Amniotic stem cell (primary cell): ENCODE data around the gene RAPGEF2.
A peak's percentile ranks its signal among the peaks of the same experiment; 100 is the strongest.
"Not testable (repeated sequence)": the region's sequence is repeated elsewhere in the genome, so short reads cannot be mapped to it uniquely, and the experiment has no call there.

Source experiments
- DNase-seq: peaks from one replicate; lab custom pipeline; 2025; lab: John Stamatoyannopoulos, UW

The RAPGEF2 gene

GRCh38 chr4:159102622-159103383, at the start of gene RAPGEF2:
Gene RAPGEF2, plus strand, starts transcription at chr4:159103079. Its CDS starts 1,084 bp downstream, at chr4:159104163.
- peak; percentile 87 for DNase-seq

- no peak for DNase-seq
Measured at GRCh38 chr4:159055833-159056232, 47.0 kb upstream of the RAPGEF2 start.

- DNase-seq, result no peak
Measured at GRCh38 chr4:159060161-159060560, 42.7 kb upstream of the RAPGEF2 start.

- DNase-seq, result no peak
Measured at GRCh38 chr4:159062381-159062780, 40.5 kb upstream of the RAPGEF2 start.

DNA sequence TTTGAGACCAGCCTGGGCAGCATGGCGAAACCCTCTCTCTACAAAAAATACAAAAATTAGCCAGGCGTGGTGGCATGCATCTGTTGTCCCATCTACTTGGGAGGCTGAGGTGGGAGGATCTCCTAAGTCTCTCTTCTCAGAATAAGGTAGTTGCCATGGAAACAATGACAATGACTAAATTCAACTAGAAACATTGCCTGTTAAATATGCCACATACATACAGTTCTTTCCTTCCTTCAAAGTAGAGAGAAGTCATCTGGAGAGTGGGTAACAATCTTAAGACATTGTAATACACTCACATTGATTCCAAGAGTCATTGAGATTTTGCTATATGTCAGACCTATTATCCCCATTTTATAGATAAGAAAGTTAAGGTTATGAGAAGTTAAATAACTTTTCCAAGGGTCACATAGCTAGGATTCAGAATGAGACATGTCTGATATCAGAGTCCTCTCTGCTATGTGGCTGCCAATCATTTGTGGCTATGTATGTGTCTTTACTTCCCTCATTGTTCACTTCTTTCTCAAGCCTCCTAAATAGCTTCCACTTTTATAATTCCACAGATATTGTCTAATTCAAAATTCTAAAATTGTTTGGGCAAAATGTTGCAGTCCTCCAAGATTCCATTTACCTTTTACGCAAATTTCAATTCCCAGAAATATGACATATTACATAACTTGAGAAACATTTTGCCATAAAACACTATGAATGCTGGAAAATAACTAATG, 37.2 kb upstream of the RAPGEF2 start:
- DNase-seq, result no peak

DNA sequence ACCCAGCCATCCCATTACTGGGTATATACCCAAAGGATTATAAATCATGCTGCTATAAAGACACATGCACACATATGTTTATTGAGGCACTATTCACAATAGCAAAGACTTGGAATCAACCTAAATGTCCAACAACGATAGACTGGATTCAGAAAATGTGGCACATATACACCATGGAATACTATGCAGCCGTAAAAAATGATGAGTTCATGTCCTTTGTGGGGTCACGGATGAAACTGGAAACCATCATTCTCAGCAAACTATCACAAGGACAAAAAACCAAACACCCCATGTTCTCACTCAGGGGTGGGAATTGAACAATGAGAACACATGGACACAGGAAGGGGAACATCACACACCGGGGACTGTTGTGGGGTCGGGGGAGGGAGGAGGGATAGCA, 34.7 kb upstream of the RAPGEF2 start:
- not testable (repeated sequence) for DNase-seq

- peak; percentile 29 for DNase-seq
Measured at GRCh38 chr4:159069922-159070321, 33.0 kb upstream of the RAPGEF2 start.

DNA sequence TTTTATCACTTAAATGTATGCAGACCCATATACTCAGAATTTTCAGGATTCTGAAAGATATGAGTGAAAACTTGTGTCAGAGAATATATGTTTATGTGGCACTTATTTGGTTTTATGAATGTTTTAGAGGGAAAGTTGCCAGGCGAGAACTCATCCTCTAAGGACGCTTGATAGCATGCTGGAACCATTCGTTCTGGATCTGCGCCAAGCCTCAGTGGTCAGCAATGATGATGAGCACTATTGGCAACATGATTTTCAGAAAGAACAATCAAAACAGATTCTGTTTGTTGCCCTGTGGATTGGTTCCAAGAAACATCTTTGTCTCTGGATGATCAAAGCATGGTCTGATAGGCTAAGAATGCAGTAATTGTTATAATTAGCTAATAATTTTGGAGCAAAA, 32.1 kb upstream of the RAPGEF2 start:
- DNase-seq, result no peak

DNA sequence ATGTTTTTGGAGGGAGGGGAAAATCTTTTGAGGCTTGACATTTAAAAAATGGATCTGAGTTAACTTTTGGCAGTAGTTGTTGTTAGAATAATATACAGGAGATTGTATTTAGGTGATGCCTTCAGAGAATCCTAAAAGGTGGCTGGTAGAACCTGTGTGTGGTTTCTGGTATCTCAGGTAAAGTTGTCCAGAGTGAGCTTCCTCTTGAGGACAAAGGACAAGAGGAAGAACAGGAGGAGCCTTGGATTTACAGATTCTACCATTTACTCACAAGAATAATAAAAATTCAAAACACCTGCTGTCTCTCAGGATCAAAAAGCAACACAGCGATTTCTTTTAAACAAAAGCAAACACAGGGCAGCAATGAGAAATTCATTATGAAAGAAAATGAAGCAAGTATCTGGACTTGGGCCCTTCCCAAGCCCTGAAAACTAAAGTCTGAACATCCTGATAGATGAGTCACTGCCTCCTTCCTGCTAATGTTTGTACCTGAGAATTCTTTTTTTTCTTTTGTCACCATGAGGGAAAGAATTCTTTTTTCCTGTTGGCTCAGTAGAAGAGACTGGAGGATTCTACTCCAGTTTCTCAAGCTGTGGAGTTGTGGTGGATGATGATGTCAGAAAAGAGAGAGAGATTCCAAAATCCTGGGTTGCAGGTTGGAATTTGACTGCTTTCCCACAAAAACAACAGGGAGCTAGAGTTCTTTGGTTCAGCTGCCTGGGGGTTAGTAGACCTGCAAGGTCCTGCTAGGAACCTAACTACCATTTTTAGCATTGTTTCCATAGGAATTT, 31.5 kb upstream of the RAPGEF2 start:
- DNase-seq, result no peak

DNA sequence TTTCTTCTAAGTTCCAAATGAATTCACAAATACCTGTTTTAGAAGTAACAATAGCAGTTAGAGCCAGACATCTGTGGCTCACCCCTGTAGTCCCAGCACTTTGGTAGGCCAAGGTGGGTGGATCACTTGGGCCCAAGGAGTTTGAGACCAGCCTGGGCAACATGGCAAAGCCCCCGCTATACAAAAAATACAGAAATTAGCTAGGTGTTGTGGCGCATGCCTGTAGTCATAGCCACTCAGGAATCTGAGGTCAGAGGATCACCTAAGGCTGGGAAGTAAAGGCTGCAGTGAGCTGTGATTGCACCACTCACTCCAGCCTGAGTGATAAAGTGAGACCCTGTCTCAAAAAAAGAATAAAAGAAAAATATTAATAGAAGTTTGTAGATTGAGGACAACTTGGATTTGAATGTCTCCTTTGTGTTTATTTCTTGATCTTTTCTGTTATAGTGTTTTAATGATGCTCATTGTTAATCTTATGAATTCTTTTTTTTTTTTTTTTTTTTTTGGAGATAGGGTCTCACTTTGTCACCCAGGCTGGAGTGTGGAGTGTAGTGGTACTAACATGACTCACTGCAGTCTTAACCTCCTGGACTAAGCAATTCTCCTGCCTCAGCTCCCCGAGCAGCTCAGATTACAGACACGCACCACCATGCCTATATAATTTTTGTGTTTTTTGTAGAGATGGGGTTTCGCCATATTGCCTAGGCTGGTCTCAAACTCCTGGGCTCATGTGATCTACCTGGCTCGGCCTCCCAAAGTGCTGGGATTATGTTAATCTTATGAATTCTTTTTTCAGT, 30.7 kb upstream of the RAPGEF2 start:
- no peak for DNase-seq

DNA sequence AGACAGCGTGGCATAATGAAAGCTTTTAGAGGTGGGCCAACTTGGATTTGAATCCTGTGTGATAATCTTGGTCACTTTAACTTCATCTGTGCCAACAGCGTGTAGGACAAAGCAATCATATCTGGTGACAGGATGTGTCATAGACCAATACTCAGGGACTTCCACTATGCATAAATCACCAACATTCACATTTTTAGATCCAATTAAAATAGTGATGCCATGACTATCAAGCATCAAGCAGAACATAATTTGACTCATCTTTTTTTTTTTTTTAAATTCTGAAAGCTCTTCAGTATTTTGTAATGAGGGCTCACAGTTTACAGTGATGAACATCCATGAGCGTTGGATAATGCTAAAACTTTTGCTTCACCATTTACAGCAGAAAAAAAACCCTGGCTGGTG, 27.3 kb upstream of the RAPGEF2 start:
- no peak for DNase-seq

- DNase-seq, result not testable (repeated sequence)
Measured at GRCh38 chr4:159077018-159077417, 25.9 kb upstream of the RAPGEF2 start.

- no peak for DNase-seq
Measured at GRCh38 chr4:159077702-159078495, 25.0 kb upstream of the RAPGEF2 start.

- DNase-seq, result no peak
Measured at GRCh38 chr4:159079074-159079473, 23.8 kb upstream of the RAPGEF2 start.

GRCh38 chr4:159086606-159087005, 16.3 kb upstream of the RAPGEF2 start:
- DNase-seq, result no peak

- DNase-seq, result no peak
Measured at GRCh38 chr4:159090255-159090654, 12.6 kb upstream of the RAPGEF2 start.

DNA sequence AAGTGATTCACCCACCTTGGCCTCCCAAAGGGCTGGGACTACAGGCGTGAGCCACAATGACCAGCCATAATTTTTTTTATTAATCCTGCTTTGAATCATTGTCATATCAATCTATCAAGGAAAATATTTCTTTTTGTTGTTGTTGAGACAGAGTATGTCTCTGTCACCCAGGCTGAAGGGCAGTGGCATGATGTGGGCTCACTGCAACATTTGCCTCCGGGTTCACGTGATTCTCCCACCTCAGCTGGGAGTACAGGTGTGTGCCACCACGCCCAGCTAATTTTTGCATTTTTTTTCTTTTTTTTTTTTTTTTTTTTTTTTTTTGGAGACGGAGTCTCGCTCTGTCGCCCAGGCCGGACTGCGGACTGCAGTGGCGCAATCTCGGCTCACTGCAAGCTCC, 8.7 kb upstream of the RAPGEF2 start:
- not testable (repeated sequence) for DNase-seq

GRCh38 chr4:159096434-159096833, 6.4 kb upstream of the RAPGEF2 start:
- DNase-seq, result no peak

DNA sequence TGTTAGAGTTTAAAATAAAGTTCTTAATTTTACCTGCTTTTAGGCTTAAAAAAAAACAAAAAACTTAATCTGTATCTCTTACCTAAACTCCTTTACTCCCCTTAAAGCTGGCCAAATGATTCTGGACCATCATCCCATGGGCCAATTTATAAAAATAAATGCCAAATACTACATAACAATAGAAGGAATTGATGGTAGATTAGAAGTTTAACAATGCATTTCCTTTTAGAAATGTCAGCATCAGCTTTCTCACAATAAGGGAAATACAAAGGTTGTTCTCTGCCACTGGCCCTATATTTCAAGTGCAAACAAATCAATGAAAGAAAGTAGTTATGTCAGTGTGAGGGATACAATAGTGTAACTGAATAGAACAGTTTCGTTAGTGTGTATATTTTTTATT, 5.7 kb upstream of the RAPGEF2 start:
- no peak for DNase-seq

DNA sequence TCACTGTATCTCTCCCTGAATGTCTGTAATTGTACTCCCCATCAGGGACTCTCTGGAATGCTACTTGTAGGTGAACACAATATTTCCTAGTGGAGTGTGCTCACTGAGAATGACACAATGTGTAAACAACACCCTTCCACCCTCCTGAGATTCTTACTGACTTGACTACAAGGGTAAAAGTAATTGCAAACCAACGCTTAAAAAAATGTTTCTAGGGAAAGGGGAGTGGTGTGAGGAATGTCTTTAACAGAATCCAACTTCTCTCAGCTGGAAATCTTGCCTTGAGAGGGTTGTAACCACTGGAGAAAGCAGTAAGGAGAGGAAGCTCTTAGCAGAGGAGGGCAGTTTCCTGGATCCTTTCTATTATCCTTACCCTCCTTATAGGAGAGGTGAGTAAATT, 5.1 kb upstream of the RAPGEF2 start:
- DNase-seq, result no peak
